ENCODE measurements around the gene PVALEF. TPM values are rescaled to one million over a fixed set of nuclear protein-coding genes. Genes with fewer than 3 reads are reported as not detected.

Gene PVALEF
- total and polyA plus RNA-seq, 2 of the 8 experiments (the other 6 are each of a cell fraction or from before 2014, with no cell fraction given) = 0.03 TPM; not detected in 1

GRCh38 chr17:81160747-81161453 lies 4.4 kb upstream of the PVALEF start:
- Histone ChIP-seq H4K5ac (ENCODE audit: insufficient read length, low read depth, low read length) (no peak overlapping the region), H3K27me3 (replicated peaks in 1 of 4; ENCODE audit: control insufficient read depth in 3 of 4, extremely low read depth in 1 of 4, insufficient read depth in 3 of 4, low read length in 3 of 4) (peaks cover 0 to 3% (median 0%) of the 10 kb centered on the region in 4 experiments; a peak in 2 of 7 replicates), H4K20me1 (replicated peaks in 1 of 2; ENCODE audit: control insufficient read depth in 1 of 2, insufficient read depth in 2 of 2, low read length in 2 of 2) (peaks cover 0 to 2% of the 10 kb centered on the region in 2 experiments), H3K18ac (ENCODE audit: extremely low read depth, low read length) (no peak overlapping the region), H3K4me1 (replicated peaks in 1 of 4; ENCODE audit: control insufficient read depth in 3 of 4, insufficient read depth in 4 of 4, low read length in 3 of 4) (peaks cover 0 to 9% (median 3%) of the 10 kb centered on the region in 4 experiments; a peak in 4 of 7 replicates), H2BK12ac (ENCODE audit: low read depth, low read length) (no peak overlapping the region), H3K23me2 (ENCODE audit: low read depth, low read length) (peaks cover 2% of the 10 kb centered on the region; the same call in 1 of the 2 replicates), H2BK120ac (replicated peaks; ENCODE audit: low read depth, low read length) (no peak overlapping the region), H3K79me2 (ENCODE audit: control insufficient read depth in 1 of 2, insufficient read depth in 2 of 2, low read length in 2 of 2) (no peaks in the 10 kb centered on the region), H3K56ac (replicated peaks; ENCODE audit: insufficient read length, low read depth, low read length) (no peak overlapping the region), H3K9me3 (ENCODE audit: insufficient read depth in 2 of 2, low read depth in 1 of 2, low read length in 1 of 2) (no peaks in the 10 kb centered on the region), H3K9ac (replicated peaks in 1 of 4; ENCODE audit: extremely low read depth in 1 of 4, low read depth in 3 of 4, low read length in 3 of 4) (no peak overlapping the region), H3K4me3 (ENCODE audit: extremely low read depth in 1 of 4, insufficient read depth in 2 of 4, low read depth in 3 of 4, low read length in 4 of 4) (no peak overlapping the region), H3K23ac (ENCODE audit: insufficient read length) (no peak overlapping the region), H2AK5ac (ENCODE audit: low read depth, low read length) (no peak overlapping the region), H2BK20ac (ENCODE audit: low read length) (no peak overlapping the region), H4K8ac (ENCODE audit: extremely low read depth, insufficient read depth, low read length) (peak overlapping the region; percentile 25; the same call in 1 of the 2 replicates), H2AFZ (ENCODE audit: low read length) (no peak overlapping the region), H3K14ac (ENCODE audit: insufficient read length) (no peak overlapping the region), H2BK5ac (ENCODE audit: low read depth, low read length) (no peak overlapping the region), H3K79me1 (ENCODE audit: low read depth, low read length) (no peaks in the 10 kb centered on the region), H3K36me3 (ENCODE audit: control insufficient read depth in 2 of 4, insufficient read depth in 4 of 4, low read length in 3 of 4) (no peaks in the 10 kb centered on the region), H3K27ac (ENCODE audit: low read depth, low read length) (no peak overlapping the region; the same call in 1 of the 2 replicates), H3K4me2 (ENCODE audit: insufficient read depth in 1 of 2, low read depth in 2 of 2, low read length in 2 of 2) (no peak overlapping the region), H3K4ac (replicated peaks; ENCODE audit: insufficient read length, low read depth, low read length) (no peak overlapping the region), H4K91ac (replicated peaks; ENCODE audit: insufficient read length, low read length) (no peak overlapping the region), H2BK15ac (ENCODE audit: low read length) (no peak overlapping the region)
- DNase-seq (ENCODE audit: low read depth in 1 of 2, low spot score in 2 of 2) (no peak), FAIRE-seq (no peak)
- WGBS, 2 experiments (ENCODE audit: extremely low coverage in 1 of 2, insufficient coverage in 1 of 2, insufficient read length in 1 of 2, insufficient replicate concordance in 2 of 2, low coverage in 1 of 2, low lambda C conversion rate in 2 of 2, missing lambda C conversion rate in 1 of 2) = 95% methylated on average over 27 of the region's 32 CpGs; no CpG with 5 or more reads in 1 of the 2 experiments
- ChIA-PET POLR2A (ENCODE audit: partially characterized antibody) (interaction anchor here (1.1 kb wide), 1 partner anchor 18 kb away, joined by 3 read pairs; no protein-coding TSS in a partner anchor), CTCF (ENCODE audit: partially characterized antibody) (no interaction called here)
- TF ChIP-seq SP1 (IDR thresholded peaks at IDR 0.05; ENCODE audit: low read depth, low read length) = no peak
- TF ChIP-seq YY1 (IDR thresholded peaks at IDR 0.05; ENCODE audit: low read depth, low read length) = no peak
- TF ChIP-seq SRF (IDR thresholded peaks at IDR 0.05; ENCODE audit: low read depth, low read length) = no peak
- TF ChIP-seq TEAD4 (IDR thresholded peaks at IDR 0.05; ENCODE audit: low read depth, low read length) = no peak
- no peak for TF ChIP-seq SIN3A (conservative IDR thresholded peaks at IDR 0.05 in 1 of 2, IDR thresholded peaks at IDR 0.05 in 1 of 2; ENCODE audit: low read depth in 1 of 2, low read length in 2 of 2)
- no peak for TF ChIP-seq MAX (IDR thresholded peaks at IDR 0.05)
- TF ChIP-seq RNF2 (IDR thresholded peaks at IDR 0.05; ENCODE audit: borderline replicate concordance, low read depth, low read length, missing control alignments, poor library complexity, severe bottlenecking) = no peak
